WTC11 (cell line): ENCODE measurements around the gene UBE2V1. TPM values are rescaled to one million over a fixed set of nuclear protein-coding genes. Genes with fewer than 3 reads are reported as not detected.

Source experiments
- CBFB ChIP-seq: sonication (generic); formaldehyde crosslinking; IDR thresholded peaks from 2 replicates; pipeline ENCODE4 v1.8.1; 2022; ENCODE audit warnings: mild to moderate bottlenecking, low read depth, missing genetic modification reagents
- E2F5 ChIP-seq: sonication (generic); formaldehyde crosslinking; IDR thresholded peaks from 2 replicates; pipeline ENCODE4 v1.8.1; 2022; ENCODE audit warnings: mild to moderate bottlenecking, moderate library complexity, missing genetic modification reagents
- ERG ChIP-seq: fragments of 250-450 bp; sonication (Bioruptor Pico); IDR thresholded peaks from 2 replicates; pipeline ENCODE4 v1.8.0; 2021; ENCODE audit warnings: mild to moderate bottlenecking
- GRHL2 ChIP-seq: fragments of 250-450 bp; sonication (Bioruptor Pico); IDR thresholded peaks from 2 replicates; pipeline ENCODE4 v1.8.0; 2022; ENCODE audit warnings: mild to moderate bottlenecking, moderate library complexity; ENCODE audit not compliant: insufficient replicate concordance, severe bottlenecking
- JAZF1 ChIP-seq: fragments of 250-450 bp; sonication (Bioruptor Pico); IDR thresholded peaks from 2 replicates; pipeline ENCODE4 v1.9.0; 2021; ENCODE audit warnings: moderate library complexity, mild to moderate bottlenecking, inconsistent platforms
- NFE2L1 ChIP-seq: sonication (generic); formaldehyde crosslinking; IDR thresholded peaks from 2 replicates; pipeline ENCODE4 v1.8.1; 2023; ENCODE audit warnings: missing genetic modification reagents
- NR1H2 ChIP-seq: sonication (generic); formaldehyde crosslinking; IDR thresholded peaks from 2 replicates; pipeline ENCODE4 v1.9.0; 2021; ENCODE audit warnings: mild to moderate bottlenecking, moderate library complexity, missing genetic modification reagents
- ZNF317 ChIP-seq: sonication (generic); formaldehyde crosslinking; IDR thresholded peaks from 2 replicates; pipeline ENCODE4 v1.8.1; 2023; ENCODE audit warnings: low read depth, mild to moderate bottlenecking, moderate library complexity, missing genetic modification reagents, borderline replicate concordance
- ZNF423 ChIP-seq: fragments of 250-450 bp; sonication (Bioruptor Pico); IDR thresholded peaks from 2 replicates; pipeline ENCODE4 v2.1.2; 2022; ENCODE audit warnings: mild to moderate bottlenecking, moderate library complexity
- ZNF671 ChIP-seq: fragments of 250-450 bp; sonication (Bioruptor Pico); IDR thresholded peaks from 2 replicates; pipeline ENCODE4 v1.8.0; 2021; ENCODE audit warnings: mild to moderate bottlenecking
- total RNA-seq: library from RNA; stranded (reverse); gene quantifications from 3 replicates; pipeline ENCODE4 v1.2.3, GENCODE V29; 2021
- TF ChIP-seq, protein P1 (sequence below): sonication (generic); formaldehyde crosslinking; conservative IDR thresholded peaks from 2 replicates; pipeline ENCODE4 v1.8.1; 2023; ENCODE audit warnings: mild to moderate bottlenecking, low read depth, missing genetic modification reagents, moderate library complexity
- TF ChIP-seq, protein P2 (sequence below): sonication (generic); formaldehyde crosslinking; IDR thresholded peaks from 2 replicates; pipeline ENCODE4 v1.8.0; 2022; ENCODE audit warnings: mild to moderate bottlenecking, missing genetic modification reagents
- TF ChIP-seq, protein P3 (sequence below): sonication (generic); formaldehyde crosslinking; IDR thresholded peaks from 2 replicates; pipeline ENCODE4 v1.8.1; 2023; ENCODE audit warnings: mild to moderate bottlenecking, missing genetic modification reagents, moderate library complexity
- TF ChIP-seq, protein P4 (sequence below): fragments of 250-450 bp; sonication (Bioruptor Pico); IDR thresholded peaks from 2 replicates; pipeline ENCODE4 v1.9.0; 2021; ENCODE audit warnings: mild to moderate bottlenecking
- TF ChIP-seq, protein P5 (sequence below): sonication (generic); formaldehyde crosslinking; IDR thresholded peaks from 2 replicates; pipeline ENCODE4 v1.8.1; 2022; ENCODE audit warnings: low read depth, missing genetic modification reagents, borderline replicate concordance
- TF ChIP-seq, protein P6 (sequence below): sonication (generic); formaldehyde crosslinking; IDR thresholded peaks from 2 replicates; pipeline ENCODE4 v1.8.1; 2022; ENCODE audit warnings: missing genetic modification reagents, borderline replicate concordance
- TF ChIP-seq, protein P7 (sequence below): sonication (generic); formaldehyde crosslinking; IDR thresholded peaks from 2 replicates; pipeline ENCODE4 v1.8.1; 2022; ENCODE audit warnings: mild to moderate bottlenecking, missing genetic modification reagents, moderate library complexity, borderline replicate concordance
- TF ChIP-seq, protein P8 (sequence below): sonication (generic); formaldehyde crosslinking; IDR thresholded peaks from 2 replicates; pipeline ENCODE4 v1.8.1; 2023; ENCODE audit warnings: mild to moderate bottlenecking, missing genetic modification reagents, borderline replicate concordance

The UBE2V1 gene
- total RNA-seq, 1 experiment from 2014 or later: 144 TPM

DNA sequence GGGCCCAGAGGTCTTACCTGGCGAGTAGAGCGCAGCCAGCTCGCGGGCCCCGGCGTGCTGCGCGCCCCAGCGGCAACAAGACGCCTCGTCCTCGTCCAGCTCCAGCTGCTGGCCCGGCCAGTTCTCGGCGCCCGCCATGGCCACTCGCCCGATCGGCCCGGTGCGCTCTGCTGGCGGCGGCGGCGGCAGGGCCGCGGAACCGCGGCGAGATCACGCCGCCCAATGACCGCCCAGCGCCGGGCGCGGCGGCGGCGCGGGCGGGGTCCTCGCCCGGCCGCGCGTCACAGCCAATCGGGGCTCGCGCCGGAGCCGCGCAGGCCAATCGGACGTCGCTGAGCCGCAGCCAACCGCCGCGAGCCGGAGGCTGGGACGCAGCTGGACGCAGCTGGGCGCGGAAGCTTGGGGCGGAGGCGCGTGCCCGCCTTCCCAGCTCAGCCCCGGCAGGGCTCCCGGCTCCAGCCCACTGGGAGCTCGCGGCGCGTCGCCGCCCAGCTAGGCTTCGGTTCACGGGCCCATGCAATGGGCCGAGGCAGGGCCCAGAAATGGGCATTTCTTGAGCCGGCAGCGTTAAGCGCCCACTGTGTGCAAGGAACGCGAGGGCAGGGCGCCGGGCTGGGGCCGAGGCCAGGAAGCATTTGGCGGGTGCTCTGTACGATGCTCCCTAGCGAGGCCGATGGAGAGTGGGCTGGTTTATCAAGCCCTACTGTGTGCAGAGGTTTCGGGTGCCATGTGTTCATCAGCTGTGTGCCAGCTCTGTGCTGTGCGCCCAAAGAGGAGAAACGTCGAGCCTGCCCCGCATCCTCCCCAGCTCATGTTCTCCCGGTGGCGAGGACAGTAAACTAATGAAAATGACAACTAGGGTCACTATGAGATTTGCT lies 40.8 kb upstream of the UBE2V1 start, which contains the start of gene PEDS1 (continued):
- TF ChIP-seq CBFB: peak; percentile 79
- peak; percentile 78; the same call in 1 of the 2 replicates for TF ChIP-seq E2F5 (CRISPR knock-in tag)
- TF ChIP-seq, protein P1, sequence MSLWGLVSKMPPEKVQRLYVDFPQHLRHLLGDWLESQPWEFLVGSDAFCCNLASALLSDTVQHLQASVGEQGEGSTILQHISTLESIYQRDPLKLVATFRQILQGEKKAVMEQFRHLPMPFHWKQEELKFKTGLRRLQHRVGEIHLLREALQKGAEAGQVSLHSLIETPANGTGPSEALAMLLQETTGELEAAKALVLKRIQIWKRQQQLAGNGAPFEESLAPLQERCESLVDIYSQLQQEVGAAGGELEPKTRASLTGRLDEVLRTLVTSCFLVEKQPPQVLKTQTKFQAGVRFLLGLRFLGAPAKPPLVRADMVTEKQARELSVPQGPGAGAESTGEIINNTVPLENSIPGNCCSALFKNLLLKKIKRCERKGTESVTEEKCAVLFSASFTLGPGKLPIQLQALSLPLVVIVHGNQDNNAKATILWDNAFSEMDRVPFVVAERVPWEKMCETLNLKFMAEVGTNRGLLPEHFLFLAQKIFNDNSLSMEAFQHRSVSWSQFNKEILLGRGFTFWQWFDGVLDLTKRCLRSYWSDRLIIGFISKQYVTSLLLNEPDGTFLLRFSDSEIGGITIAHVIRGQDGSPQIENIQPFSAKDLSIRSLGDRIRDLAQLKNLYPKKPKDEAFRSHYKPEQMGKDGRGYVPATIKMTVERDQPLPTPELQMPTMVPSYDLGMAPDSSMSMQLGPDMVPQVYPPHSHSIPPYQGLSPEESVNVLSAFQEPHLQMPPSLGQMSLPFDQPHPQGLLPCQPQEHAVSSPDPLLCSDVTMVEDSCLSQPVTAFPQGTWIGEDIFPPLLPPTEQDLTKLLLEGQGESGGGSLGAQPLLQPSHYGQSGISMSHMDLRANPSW: no peak
- TF ChIP-seq ZNF671 (CRISPR knock-in tag): no peak
- TF ChIP-seq, protein P2, sequence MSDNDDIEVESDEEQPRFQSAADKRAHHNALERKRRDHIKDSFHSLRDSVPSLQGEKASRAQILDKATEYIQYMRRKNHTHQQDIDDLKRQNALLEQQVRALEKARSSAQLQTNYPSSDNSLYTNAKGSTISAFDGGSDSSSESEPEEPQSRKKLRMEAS (CRISPR knock-in tag): peak; percentile 95
- TF ChIP-seq ZNF317 (CRISPR knock-in tag): peak; percentile 55
- TF ChIP-seq, protein P3, sequence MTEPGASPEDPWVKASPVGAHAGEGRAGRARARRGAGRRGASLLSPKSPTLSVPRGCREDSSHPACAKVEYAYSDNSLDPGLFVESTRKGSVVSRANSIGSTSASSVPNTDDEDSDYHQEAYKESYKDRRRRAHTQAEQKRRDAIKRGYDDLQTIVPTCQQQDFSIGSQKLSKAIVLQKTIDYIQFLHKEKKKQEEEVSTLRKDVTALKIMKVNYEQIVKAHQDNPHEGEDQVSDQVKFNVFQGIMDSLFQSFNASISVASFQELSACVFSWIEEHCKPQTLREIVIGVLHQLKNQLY (CRISPR knock-in tag): no peak
- peak; percentile 38 for TF ChIP-seq NFE2L1 (CRISPR knock-in tag)
- no peak for TF ChIP-seq GRHL2 (CRISPR knock-in tag)
- TF ChIP-seq ZNF423 (CRISPR knock-in tag): no peak
- TF ChIP-seq, protein P4, sequence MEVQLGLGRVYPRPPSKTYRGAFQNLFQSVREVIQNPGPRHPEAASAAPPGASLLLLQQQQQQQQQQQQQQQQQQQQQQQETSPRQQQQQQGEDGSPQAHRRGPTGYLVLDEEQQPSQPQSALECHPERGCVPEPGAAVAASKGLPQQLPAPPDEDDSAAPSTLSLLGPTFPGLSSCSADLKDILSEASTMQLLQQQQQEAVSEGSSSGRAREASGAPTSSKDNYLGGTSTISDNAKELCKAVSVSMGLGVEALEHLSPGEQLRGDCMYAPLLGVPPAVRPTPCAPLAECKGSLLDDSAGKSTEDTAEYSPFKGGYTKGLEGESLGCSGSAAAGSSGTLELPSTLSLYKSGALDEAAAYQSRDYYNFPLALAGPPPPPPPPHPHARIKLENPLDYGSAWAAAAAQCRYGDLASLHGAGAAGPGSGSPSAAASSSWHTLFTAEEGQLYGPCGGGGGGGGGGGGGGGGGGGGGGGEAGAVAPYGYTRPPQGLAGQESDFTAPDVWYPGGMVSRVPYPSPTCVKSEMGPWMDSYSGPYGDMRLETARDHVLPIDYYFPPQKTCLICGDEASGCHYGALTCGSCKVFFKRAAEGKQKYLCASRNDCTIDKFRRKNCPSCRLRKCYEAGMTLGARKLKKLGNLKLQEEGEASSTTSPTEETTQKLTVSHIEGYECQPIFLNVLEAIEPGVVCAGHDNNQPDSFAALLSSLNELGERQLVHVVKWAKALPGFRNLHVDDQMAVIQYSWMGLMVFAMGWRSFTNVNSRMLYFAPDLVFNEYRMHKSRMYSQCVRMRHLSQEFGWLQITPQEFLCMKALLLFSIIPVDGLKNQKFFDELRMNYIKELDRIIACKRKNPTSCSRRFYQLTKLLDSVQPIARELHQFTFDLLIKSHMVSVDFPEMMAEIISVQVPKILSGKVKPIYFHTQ (CRISPR knock-in tag): no peak
- TF ChIP-seq NR1H2 (CRISPR knock-in tag): no peak
- TF ChIP-seq, protein P5, sequence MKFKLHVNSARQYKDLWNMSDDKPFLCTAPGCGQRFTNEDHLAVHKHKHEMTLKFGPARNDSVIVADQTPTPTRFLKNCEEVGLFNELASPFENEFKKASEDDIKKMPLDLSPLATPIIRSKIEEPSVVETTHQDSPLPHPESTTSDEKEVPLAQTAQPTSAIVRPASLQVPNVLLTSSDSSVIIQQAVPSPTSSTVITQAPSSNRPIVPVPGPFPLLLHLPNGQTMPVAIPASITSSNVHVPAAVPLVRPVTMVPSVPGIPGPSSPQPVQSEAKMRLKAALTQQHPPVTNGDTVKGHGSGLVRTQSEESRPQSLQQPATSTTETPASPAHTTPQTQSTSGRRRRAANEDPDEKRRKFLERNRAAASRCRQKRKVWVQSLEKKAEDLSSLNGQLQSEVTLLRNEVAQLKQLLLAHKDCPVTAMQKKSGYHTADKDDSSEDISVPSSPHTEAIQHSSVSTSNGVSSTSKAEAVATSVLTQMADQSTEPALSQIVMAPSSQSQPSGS (CRISPR knock-in tag): no peak
- TF ChIP-seq ERG (CRISPR knock-in tag): no peak
- TF ChIP-seq, protein P6, sequence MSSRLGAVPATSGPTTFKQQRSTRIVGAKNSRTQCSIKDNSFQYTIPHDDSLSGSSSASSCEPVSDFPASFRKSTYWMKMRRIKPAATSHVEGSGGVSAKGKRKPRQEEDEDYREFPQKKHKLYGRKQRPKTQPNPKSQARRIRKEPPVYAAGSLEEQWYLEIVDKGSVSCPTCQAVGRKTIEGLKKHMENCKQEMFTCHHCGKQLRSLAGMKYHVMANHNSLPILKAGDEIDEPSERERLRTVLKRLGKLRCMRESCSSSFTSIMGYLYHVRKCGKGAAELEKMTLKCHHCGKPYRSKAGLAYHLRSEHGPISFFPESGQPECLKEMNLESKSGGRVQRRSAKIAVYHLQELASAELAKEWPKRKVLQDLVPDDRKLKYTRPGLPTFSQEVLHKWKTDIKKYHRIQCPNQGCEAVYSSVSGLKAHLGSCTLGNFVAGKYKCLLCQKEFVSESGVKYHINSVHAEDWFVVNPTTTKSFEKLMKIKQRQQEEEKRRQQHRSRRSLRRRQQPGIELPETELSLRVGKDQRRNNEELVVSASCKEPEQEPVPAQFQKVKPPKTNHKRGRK (CRISPR knock-in tag): no peak
- TF ChIP-seq, protein P7, sequence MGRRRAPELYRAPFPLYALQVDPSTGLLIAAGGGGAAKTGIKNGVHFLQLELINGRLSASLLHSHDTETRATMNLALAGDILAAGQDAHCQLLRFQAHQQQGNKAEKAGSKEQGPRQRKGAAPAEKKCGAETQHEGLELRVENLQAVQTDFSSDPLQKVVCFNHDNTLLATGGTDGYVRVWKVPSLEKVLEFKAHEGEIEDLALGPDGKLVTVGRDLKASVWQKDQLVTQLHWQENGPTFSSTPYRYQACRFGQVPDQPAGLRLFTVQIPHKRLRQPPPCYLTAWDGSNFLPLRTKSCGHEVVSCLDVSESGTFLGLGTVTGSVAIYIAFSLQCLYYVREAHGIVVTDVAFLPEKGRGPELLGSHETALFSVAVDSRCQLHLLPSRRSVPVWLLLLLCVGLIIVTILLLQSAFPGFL (CRISPR knock-in tag): peak; percentile 14; the same call in 1 of the 2 replicates
- no peak for TF ChIP-seq JAZF1 (CRISPR knock-in tag)
- TF ChIP-seq, protein P8, sequence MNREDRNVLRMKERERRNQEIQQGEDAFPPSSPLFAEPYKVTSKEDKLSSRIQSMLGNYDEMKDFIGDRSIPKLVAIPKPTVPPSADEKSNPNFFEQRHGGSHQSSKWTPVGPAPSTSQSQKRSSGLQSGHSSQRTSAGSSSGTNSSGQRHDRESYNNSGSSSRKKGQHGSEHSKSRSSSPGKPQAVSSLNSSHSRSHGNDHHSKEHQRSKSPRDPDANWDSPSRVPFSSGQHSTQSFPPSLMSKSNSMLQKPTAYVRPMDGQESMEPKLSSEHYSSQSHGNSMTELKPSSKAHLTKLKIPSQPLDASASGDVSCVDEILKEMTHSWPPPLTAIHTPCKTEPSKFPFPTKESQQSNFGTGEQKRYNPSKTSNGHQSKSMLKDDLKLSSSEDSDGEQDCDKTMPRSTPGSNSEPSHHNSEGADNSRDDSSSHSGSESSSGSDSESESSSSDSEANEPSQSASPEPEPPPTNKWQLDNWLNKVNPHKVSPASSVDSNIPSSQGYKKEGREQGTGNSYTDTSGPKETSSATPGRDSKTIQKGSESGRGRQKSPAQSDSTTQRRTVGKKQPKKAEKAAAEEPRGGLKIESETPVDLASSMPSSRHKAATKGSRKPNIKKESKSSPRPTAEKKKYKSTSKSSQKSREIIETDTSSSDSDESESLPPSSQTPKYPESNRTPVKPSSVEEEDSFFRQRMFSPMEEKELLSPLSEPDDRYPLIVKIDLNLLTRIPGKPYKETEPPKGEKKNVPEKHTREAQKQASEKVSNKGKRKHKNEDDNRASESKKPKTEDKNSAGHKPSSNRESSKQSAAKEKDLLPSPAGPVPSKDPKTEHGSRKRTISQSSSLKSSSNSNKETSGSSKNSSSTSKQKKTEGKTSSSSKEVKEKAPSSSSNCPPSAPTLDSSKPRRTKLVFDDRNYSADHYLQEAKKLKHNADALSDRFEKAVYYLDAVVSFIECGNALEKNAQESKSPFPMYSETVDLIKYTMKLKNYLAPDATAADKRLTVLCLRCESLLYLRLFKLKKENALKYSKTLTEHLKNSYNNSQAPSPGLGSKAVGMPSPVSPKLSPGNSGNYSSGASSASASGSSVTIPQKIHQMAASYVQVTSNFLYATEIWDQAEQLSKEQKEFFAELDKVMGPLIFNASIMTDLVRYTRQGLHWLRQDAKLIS (CRISPR knock-in tag): no peak
